SK-N-SH treated with all-trans-retinoic acid at 6 μM for 48 hours (cell line): ENCODE data around the gene TSPAN18.

Source experiments
- ATAC-seq: fragments of 200-7000 bp; cut with Tn5 transposase; 3 replicates; pipeline ENCODE4 v1.9.1; 2020; ENCODE audit warnings: mild to moderate bottlenecking, moderate library complexity
- BACH2 ChIP-seq: fragments of 250-450 bp; sonication (Bioruptor Pico); IDR thresholded peaks from 2 replicates; pipeline ENCODE4 v1.9.0; 2021; ENCODE audit warnings: mild to moderate bottlenecking, borderline replicate concordance
- CREB5 ChIP-seq: fragments of 250-450 bp; sonication (Bioruptor Pico); IDR thresholded peaks from 2 replicates; pipeline ENCODE4 v1.5.1; 2020; ENCODE audit warnings: low read depth, mild to moderate bottlenecking, moderate library complexity
- CSDC2 ChIP-seq: fragments of 250-450 bp; sonication (Bioruptor Pico); IDR thresholded peaks from 2 replicates; pipeline ENCODE4 v1.5.0; 2020; ENCODE audit warnings: mild to moderate bottlenecking, moderate library complexity
- ESRRG ChIP-seq: fragments of 250-450 bp; sonication (Bioruptor Pico); IDR thresholded peaks from 2 replicates; pipeline ENCODE4 v1.6.1; 2021; ENCODE audit warnings: mild to moderate bottlenecking
- GLIS3 ChIP-seq: fragments of 250-450 bp; sonication (Bioruptor Pico); IDR thresholded peaks from 2 replicates; pipeline ENCODE4 v1.5.0; 2020; ENCODE audit warnings: mild to moderate bottlenecking, moderate library complexity
- ISL1 ChIP-seq: fragments of 250-450 bp; sonication (Bioruptor Pico); IDR thresholded peaks from 2 replicates; pipeline ENCODE4 v2.1.2; 2022; ENCODE audit warnings: mild to moderate bottlenecking, moderate library complexity
- OSR1 ChIP-seq: fragments of 250-450 bp; sonication (Bioruptor Pico); IDR thresholded peaks from 2 replicates; pipeline ENCODE4 v1.8.0; 2022; ENCODE audit warnings: moderate library complexity, mild to moderate bottlenecking, inconsistent platforms
- PATZ1 ChIP-seq: fragments of 250-450 bp; sonication (Bioruptor Pico); IDR thresholded peaks from 2 replicates; pipeline ENCODE4 v1.8.0; 2020; ENCODE audit warnings: mild to moderate bottlenecking, moderate library complexity, borderline replicate concordance
- POU6F1 ChIP-seq: fragments of 250-450 bp; sonication (Bioruptor Pico); IDR thresholded peaks from 2 replicates; pipeline ENCODE4 v1.8.0; 2021; ENCODE audit warnings: low read depth, mild to moderate bottlenecking, moderate library complexity, borderline replicate concordance
- SNAI2 ChIP-seq: fragments of 250-450 bp; sonication (Bioruptor Pico); IDR thresholded peaks from 2 replicates; pipeline ENCODE4 v1.5.0; 2020; ENCODE audit warnings: mild to moderate bottlenecking, moderate library complexity
- TCF4 ChIP-seq: fragments of 250-450 bp; sonication (Bioruptor Pico); IDR thresholded peaks from 2 replicates; pipeline ENCODE4 v1.8.0; 2021; ENCODE audit warnings: mild to moderate bottlenecking, moderate library complexity, borderline replicate concordance
- TOX ChIP-seq: fragments of 250-450 bp; sonication (Bioruptor Pico); IDR thresholded peaks from 2 replicates; pipeline ENCODE4 v1.8.0; 2021; ENCODE audit warnings: mild to moderate bottlenecking, moderate library complexity, borderline replicate concordance
- TSHZ2 ChIP-seq: fragments of 250-450 bp; sonication (Bioruptor Pico); IDR thresholded peaks from 2 replicates; pipeline ENCODE4 v1.5.0; 2020; ENCODE audit warnings: mild to moderate bottlenecking, moderate library complexity
- ZC3H10 ChIP-seq: fragments of 250-450 bp; sonication (Bioruptor Pico); IDR thresholded peaks from 2 replicates; pipeline ENCODE4 v1.5.1; 2021; ENCODE audit warnings: mild to moderate bottlenecking, moderate library complexity
- ZFP3 ChIP-seq: fragments of 250-450 bp; sonication (Bioruptor Pico); IDR thresholded peaks from 2 replicates; pipeline ENCODE4 v1.5.0; 2020; ENCODE audit warnings: mild to moderate bottlenecking, moderate library complexity
- ZFP30 ChIP-seq: fragments of 450-650 bp; formaldehyde crosslinking; IDR thresholded peaks from 2 replicates; pipeline ENCODE4 v1.5.0; 2022; ENCODE audit warnings: mild to moderate bottlenecking, moderate library complexity
- ZNF70 ChIP-seq: fragments of 450-650 bp; formaldehyde crosslinking; IDR thresholded peaks from 2 replicates; pipeline ENCODE4 v1.5.0; 2020; ENCODE audit warnings: mild to moderate bottlenecking, moderate library complexity

Gene TSPAN18

GRCh38 chr11:44940404-44940803, 213.6 kb downstream of the TSPAN18 start:
- TF ChIP-seq ZC3H10 (CRISPR knock-in tag), result no peak
- no peak for TF ChIP-seq CSDC2 (CRISPR knock-in tag)
- TF ChIP-seq ZFP30, result no peak
- TF ChIP-seq TSHZ2, result no peak
- no peak for TF ChIP-seq ESRRG
- no peak for TF ChIP-seq SNAI2 (CRISPR knock-in tag)
- TF ChIP-seq TOX (CRISPR knock-in tag), result no peak
- no peak for ATAC-seq

- no peak for ATAC-seq
- TF ChIP-seq TSHZ2, result no peak
- TF ChIP-seq ZFP30, result no peak
- TF ChIP-seq PATZ1 (CRISPR knock-in tag), result no peak
- TF ChIP-seq GLIS3 (CRISPR knock-in tag), result no peak
- TF ChIP-seq OSR1 (CRISPR knock-in tag), result no peak
Observed at GRCh38 chr11:44940835-44941234, 214.1 kb downstream of the TSPAN18 start.

- ATAC-seq, result no peak
- TF ChIP-seq ZC3H10 (CRISPR knock-in tag), result no peak
- no peak for TF ChIP-seq BACH2 (CRISPR knock-in tag)
- no peak for TF ChIP-seq ESRRG
- TF ChIP-seq OSR1 (CRISPR knock-in tag), result no peak
- TF ChIP-seq CREB5 (CRISPR knock-in tag), result no peak
- TF ChIP-seq GLIS3 (CRISPR knock-in tag), result no peak
- no peak for TF ChIP-seq ZFP3
- TF ChIP-seq POU6F1, result no peak
- TF ChIP-seq ZNF70 (CRISPR knock-in tag), result no peak
- no peak for TF ChIP-seq TOX (CRISPR knock-in tag)
- no peak for TF ChIP-seq ISL1 (CRISPR knock-in tag)
- no peak for TF ChIP-seq TCF4 (CRISPR knock-in tag)
- TF ChIP-seq SNAI2 (CRISPR knock-in tag), result no peak
Observed at GRCh38 chr11:44941259-44942021, 214.7 kb downstream of the TSPAN18 start.
